ENCODE results near the gene PRDM16. TPM values are rescaled to one million over a fixed set of nuclear protein-coding genes. Genes with fewer than 3 reads are reported as not detected.

The PRDM16 gene
- total RNA-seq, 4 donors from 2014 or later, result 0.19 to 1.6 (median 0.36) TPM

GRCh38 chr1:3101124-3101939 lies 32.3 kb downstream of the PRDM16 start:
- no peak for DNase-seq (ENCODE audit: low spot score in 2 of 2)
- H3K4me3 ChIP-seq, result no peak overlapping the region
- no peaks in the 10 kb centered on the region for H3K4me1 ChIP-seq
- TF ChIP-seq CTCF (IDR thresholded peaks at IDR 0.05), result no peak
- TF ChIP-seq POLR2AphosphoS5 (IDR thresholded peaks at IDR 0.05), result no peak
- TF ChIP-seq POLR2A (IDR thresholded peaks at IDR 0.05), result no peak
- no peak for TF ChIP-seq EP300 (IDR thresholded peaks at IDR 0.05)
- H3K27me3 ChIP-seq, result peaks cover 74% of the 10 kb centered on the region
- H3K36me3 ChIP-seq, result no peaks in the 10 kb centered on the region
- no peak overlapping the region for H3K27ac ChIP-seq
- 50% methylated on average over 23 of the region's 29 CpGs for WGBS
- H3K9me3 ChIP-seq, result no peaks in the 10 kb centered on the region

- Histone ChIP-seq H3K36me3 (no peaks in the 10 kb centered on the region), H3K9me3 (no peaks in the 10 kb centered on the region), H3K4me3 (no peak overlapping the region), H3K4me1 (no peaks in the 10 kb centered on the region), H3K27me3 (peaks cover 77% of the 10 kb centered on the region), H3K27ac (no peak overlapping the region)
- 82% methylated on average over 2 of the region's 3 CpGs for WGBS
- DNase-seq (ENCODE audit: low spot score in 2 of 2), result no peak
- TF ChIP-seq POLR2A (IDR thresholded peaks at IDR 0.05) (no peak), CTCF (IDR thresholded peaks at IDR 0.05) (no peak), POLR2AphosphoS5 (IDR thresholded peaks at IDR 0.05) (no peak), EP300 (IDR thresholded peaks at IDR 0.05) (no peak)
Observed at GRCh38 chr1:3102641-3103040, 33.6 kb downstream of the PRDM16 start.

- H3K4me3 ChIP-seq, result no peak overlapping the region
- H3K27me3 ChIP-seq, result peaks cover 80% of the 10 kb centered on the region
- WGBS, result 83% methylated on average over 12 of the region's 16 CpGs
- no peaks in the 10 kb centered on the region for H3K4me1 ChIP-seq
- no peak for DNase-seq (ENCODE audit: low spot score in 2 of 2)
- H3K36me3 ChIP-seq, result no peaks in the 10 kb centered on the region
- no peaks in the 10 kb centered on the region for H3K9me3 ChIP-seq
- no peak overlapping the region for H3K27ac ChIP-seq
- TF ChIP-seq CTCF (IDR thresholded peaks at IDR 0.05), result no peak
- TF ChIP-seq POLR2AphosphoS5 (IDR thresholded peaks at IDR 0.05), result no peak
- TF ChIP-seq EP300 (IDR thresholded peaks at IDR 0.05), result no peak
- no peak for TF ChIP-seq POLR2A (IDR thresholded peaks at IDR 0.05)
Observed at GRCh38 chr1:3103967-3104677, 35.1 kb downstream of the PRDM16 start.

- Histone ChIP-seq H3K27me3 (peaks cover 85% of the 10 kb centered on the region), H3K36me3 (no peaks in the 10 kb centered on the region), H3K4me3 (no peak overlapping the region), H3K4me1 (no peaks in the 10 kb centered on the region), H3K27ac (no peak overlapping the region), H3K9me3 (no peaks in the 10 kb centered on the region)
- no peak for DNase-seq (ENCODE audit: low spot score in 2 of 2)
- 0% methylated on average over 1 of the region's 24 CpGs for WGBS
- TF ChIP-seq POLR2AphosphoS5 (IDR thresholded peaks at IDR 0.05), result no peak
Observed at GRCh38 chr1:3105167-3105863, 36.3 kb downstream of the PRDM16 start.

GRCh38 chr1:3106216-3106615 lies 37.2 kb downstream of the PRDM16 start:
- Histone ChIP-seq H3K4me3 (no peak overlapping the region), H3K27me3 (peaks cover 85% of the 10 kb centered on the region), H3K36me3 (no peaks in the 10 kb centered on the region), H3K9me3 (no peaks in the 10 kb centered on the region), H3K27ac (no peak overlapping the region), H3K4me1 (no peaks in the 10 kb centered on the region)
- no peak for DNase-seq (ENCODE audit: low spot score in 2 of 2)
- TF ChIP-seq POLR2A (IDR thresholded peaks at IDR 0.05) (no peak), EP300 (IDR thresholded peaks at IDR 0.05) (no peak), CTCF (IDR thresholded peaks at IDR 0.05) (no peak), POLR2AphosphoS5 (IDR thresholded peaks at IDR 0.05) (no peak)
- WGBS, result 72% methylated on average over 8 of the region's 8 CpGs
